HG03354 (cell line): ENCODE data around the gene NIT2.
"Not testable (repeated sequence)": the region's sequence is repeated elsewhere in the genome, so short reads cannot be mapped to it uniquely, and the experiment has no call there.

ENCODE experiments used
- ATAC-seq: cut with Tn5 transposase; IDR thresholded peaks from one replicate; pipeline ENCODE4 v1.9.1; 2021; ENCODE audit warnings: mild to moderate bottlenecking; ENCODE audit not compliant: unreplicated experiment, poor library complexity, severe bottlenecking

NIT2 gene

DNA sequence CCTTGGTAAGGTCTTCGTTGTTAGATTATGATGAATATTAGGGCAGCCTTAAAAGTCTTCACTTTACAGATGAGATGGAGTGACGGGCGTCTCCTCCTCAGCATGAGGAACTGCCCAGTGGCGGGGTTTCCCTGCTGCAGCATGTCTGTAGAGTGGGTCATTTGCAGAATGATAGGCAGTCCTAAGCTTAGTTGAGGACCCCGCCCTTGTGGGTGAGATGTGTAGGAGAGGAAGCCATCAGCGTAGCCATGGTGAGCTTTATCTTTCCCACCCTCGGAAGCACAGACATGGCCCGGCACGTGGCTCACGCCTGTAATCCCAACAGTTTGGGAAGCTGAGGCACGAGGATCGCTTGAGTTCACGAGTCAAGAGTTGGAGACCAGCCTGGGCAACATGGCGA lies 877 bp downstream of the NIT2 start:
- peak; percentile 43 for ATAC-seq

DNA sequence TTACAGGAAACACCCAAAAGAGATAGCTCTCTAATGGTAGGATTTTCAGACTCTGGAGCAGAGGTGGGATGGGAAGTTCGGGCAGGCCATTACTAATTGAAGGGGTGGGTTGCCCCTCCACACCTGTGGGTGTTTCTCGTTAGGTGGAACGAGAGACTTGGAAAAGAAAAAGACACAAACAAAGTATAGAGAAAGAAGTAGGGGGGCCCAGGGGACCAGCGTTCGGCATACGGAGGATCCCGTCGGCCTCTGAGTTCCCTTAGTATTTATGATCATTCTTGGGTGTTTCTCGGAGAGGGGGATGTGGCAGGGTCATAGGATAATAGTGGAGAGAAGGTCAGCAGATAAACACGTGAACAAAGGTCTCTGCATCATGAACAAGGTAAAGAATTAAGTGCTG lies 1.7 kb downstream of the NIT2 start:
- not testable (repeated sequence) for ATAC-seq

DNA sequence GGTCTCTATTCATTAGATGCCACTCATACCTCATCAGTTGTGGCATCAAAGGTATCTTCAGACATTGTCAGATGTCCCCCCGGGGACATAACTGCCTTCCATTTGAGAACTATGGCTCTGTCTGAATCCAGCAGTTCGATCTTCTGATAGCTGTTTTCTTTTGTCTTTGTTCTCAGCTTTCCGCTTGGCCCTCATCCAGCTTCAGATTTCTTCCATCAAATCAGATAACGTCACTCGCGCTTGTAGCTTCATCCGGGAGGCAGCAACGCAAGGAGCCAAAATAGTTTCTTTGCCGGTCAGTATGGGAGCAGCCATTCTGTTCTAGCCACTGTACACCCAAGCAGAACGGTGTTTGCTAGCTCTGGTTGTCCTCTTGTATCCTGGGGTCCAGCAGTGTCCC lies 4.4 kb downstream of the NIT2 start:
- no peak for ATAC-seq

DNA sequence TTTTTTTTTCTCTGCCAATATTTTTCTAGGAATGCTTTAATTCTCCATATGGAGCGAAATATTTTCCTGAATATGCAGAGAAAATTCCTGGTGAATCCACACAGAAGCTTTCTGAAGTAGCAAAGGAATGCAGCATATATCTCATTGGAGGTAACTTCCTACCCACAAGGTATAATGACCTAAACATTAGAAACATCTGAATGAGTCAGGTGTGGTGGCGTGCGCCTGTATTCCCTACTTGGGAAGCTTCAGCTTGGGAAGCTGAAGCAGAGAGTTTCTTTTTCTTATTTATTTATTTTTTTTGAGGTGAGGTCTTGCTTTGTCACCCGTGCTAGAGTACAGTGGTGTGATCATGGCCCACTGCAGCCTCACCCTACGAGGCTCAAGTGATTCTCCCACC lies 5.2 kb downstream of the NIT2 start:
- no peak for ATAC-seq

DNA sequence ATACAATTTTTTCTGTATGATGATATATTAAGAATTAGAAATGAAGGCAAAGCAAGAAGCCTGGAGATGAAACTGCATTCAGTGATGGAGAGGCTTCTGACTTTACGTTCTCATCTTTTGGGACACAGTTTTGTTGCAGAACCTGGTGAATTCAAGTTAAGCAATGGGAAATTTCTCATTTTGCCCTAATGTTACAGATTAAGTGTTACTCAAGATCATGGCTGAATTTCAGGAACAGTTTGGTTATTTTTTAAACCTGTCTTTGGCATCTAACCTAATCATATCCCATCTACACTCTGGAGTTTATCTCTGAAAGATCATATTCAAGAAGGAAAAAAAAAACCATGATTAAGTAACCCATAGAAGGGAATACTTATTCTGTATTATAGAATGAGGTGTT lies 6.0 kb downstream of the NIT2 start:
- ATAC-seq: no peak

DNA sequence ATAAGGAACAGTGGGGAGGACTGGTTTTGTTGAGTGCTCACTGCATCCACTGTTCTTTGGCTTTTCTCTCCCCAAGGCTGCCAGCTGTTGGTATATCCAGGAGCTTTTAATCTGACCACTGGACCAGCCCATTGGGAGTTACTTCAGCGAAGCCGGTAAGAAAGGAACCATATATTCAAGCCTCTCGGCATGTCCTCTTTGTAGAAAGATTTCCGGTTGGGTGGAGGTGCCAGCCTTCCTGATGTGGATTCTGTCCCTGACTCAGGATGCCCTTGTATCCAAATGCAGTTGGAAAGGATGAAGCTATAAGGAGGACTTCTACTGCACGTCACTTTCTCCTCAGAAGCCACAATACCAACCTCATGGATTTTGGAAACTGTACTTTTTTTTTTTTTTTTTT lies 14.2 kb downstream of the NIT2 start:
- no peak for ATAC-seq

DNA sequence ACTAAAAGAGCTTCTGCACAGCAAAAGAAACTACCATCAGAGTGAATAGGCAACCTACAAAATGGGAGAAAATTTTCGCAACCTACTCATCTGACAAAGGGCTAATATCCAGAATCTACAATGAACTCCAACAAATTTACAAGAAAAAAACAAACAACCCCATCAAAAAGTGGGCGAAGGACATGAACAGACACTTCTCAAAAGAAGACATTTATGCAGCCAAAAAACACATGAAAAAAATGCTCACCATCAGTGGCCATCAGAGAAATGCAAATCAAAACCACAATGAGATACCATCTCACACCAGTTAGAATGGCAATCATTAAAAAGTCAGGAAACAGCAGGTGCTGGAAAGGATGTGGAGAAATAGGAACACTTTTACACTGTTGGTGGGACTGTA lies 17.2 kb downstream of the NIT2 start:
- not testable (repeated sequence) for ATAC-seq

DNA sequence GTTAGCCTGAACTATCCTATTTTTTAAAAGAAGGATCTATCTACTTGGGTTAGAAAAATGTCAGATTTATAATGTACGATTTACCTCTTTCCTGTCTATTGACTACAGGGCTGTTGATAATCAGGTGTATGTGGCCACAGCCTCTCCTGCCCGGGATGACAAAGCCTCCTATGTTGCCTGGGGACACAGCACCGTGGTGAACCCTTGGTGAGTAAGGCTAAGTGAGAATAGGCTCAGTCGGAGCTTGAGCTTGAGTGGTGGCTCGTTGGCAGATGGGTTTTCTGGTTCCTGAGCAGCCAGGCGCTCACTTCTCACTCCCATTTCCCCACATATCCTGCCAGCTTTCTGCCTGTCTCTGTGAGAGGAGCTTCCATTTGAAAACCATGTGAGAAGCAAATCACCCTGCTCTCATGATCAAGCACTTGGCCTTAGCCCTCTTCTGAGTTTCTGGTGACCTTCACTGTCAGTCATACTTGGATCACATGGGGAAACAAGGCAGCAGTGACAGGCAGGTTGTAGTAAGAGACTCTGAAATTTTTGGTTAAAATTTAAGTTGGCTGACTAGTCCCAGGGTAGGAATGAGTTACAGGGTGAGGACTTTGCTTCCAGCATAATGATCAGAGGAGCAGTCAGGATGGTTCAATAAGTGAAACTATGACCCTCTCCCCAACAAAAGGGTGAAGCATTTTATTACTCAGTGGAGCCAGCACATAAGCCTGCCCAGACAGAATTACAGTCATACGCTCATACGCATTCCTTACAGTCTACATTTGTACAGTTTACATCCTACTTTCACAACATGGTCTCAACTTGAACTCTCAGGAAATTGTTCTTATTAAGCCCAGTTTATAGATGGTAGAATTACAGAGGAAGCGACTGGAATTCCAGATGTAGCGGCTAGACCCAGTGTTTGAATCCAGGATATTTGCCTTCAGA lies 18.0 kb downstream of the NIT2 start:
- ATAC-seq: no peak

DNA sequence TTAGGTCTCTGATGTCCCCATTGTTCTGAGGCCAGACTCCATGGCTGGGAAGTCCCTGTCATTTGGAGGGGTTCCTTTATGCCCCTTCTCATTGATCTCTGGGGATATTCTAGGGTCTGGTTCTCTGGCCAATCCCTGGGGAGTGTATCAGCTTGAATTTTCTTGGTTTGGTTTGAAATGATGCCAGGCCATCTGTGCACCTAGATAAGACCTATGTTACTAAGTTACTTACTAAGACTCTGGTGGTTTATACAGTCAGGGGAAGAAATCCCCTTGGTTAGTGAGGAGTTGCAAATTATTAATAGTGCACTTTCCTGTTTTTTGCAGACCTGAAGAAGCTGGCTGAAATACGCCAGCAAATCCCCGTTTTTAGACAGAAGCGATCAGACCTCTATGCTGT lies 20.3 kb downstream of the NIT2 start:
- peak; percentile 59 for ATAC-seq

DNA sequence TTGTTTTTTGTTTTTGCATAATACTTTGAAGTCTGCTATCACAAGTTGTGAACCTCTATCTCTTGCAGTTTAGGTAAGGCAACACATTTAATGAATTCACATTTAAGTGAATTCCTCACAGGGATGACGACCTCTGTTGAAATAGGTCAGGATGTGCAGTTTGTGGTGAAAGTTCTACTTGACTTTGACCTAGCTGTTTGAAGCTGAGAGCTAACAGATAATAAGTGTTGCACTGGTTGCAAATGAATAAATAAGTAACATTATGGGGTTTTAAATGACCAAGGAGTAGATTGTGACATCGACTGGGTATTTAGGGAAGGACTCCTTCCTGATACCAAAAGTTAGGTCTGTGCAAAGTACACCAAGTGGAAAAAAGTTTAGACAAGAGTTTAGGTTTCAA lies 23.9 kb downstream of the NIT2 start:
- ATAC-seq: no peak

DNA sequence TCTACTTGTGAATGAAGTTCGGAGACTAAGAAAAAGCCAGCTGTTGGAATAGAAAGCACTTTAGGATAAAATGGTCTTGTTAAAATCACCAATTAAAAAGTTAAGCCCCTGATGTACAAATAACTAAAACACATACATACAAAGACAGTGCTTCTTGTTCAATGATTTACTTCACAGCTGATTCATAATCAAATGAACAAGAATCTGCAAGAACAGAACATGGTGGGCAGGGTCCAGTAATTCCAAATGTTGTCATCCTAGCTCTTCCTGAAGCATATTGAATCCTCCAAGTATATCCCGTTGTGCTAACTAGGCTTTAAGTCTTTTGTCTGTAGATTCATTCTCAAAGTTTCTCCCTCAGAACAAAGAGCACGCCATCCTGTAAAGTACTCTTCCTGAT lies 24.5 kb downstream of the NIT2 start:
- no peak for ATAC-seq

DNA sequence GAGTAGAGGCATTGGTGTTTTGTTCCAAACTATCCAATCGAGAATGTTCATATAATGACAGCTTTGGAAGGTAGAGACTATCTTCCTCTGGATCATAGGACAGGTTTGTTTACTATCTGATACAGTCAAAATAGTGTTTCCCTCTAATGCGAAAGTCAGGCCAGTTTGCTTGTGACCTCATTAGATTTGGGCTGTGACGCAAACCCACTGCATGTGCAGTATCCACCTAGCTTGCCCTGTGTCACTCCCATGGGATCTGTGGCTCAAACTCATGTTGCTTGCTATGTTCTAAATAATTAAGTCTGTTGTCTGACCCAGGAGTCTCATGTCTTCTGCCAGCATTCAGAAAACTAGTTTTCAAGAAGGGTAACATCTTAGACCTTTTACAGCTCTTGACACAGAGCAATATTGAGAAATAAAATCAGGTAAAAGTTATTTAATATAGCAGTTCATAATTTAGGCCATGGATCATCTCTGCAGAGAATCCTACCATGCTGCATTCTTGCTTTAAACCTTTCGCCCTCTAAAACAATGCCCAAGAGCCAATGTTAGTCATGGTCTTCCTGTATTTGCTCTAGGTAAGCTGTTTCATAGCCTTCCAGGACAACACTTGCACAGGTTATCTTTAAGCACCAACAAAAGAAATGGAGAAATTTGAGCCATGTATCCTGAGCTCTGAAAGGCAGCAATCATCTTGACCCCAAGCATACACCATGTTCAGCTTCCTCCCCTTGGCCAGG lies 26.4 kb downstream of the NIT2 start:
- no peak for ATAC-seq

DNA sequence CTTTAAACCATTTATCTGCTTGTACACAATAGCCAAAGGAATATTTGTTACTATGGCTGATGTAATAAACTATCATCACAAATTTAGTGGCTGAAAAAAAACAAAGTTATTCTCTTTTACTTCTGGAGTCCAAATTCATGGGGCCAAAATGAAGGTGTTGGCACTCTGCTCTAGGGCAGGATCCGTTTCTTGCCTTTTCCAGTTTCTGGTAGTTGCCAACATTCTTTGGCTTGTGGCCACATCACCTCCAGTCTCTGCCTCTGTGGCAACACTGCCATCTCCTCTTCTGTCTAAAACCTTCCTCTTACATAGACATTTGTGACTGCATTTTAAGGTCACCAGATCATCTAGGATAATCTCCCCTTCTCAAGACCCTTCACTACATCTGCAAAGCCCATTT lies 27.3 kb downstream of the NIT2 start:
- no peak for ATAC-seq

DNA sequence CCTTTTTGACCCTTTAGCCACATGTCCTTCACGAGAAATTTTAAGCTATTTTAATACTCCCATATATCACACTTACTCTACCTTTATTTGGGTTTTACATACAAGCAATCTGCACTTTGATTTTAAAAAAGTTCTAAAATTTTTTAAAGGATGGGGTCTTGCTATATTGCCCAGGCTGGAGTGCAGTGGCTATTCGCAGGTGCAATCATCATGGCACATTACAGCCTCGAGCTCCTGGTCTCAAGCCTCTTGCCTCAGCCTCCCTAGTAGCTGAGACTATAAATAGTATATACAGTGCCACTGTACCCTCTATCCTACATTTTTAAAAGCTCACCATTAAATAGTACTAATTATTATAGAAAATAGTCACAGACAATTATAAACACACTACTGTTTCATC lies 29.9 kb downstream of the NIT2 start:
- no peak for ATAC-seq

DNA sequence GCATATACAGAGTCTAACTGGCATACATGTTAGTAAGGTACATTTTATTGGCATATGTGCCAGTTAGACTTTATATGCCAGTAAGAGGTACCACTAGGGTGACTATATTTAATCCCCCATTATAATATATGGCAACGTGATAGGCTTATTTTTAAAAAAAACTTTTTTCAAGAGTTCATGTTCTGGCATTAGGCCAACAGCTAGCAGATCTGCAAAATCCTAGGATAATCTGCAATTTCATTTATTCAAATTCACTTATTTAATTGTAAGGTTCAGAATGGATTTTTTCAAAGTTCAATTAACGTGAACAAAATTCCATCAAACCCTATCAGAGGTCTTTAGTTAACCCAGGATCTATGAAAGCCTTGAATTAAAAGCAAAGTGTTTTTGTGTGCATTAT lies 31.9 kb downstream of the NIT2 start:
- no peak for ATAC-seq

DNA sequence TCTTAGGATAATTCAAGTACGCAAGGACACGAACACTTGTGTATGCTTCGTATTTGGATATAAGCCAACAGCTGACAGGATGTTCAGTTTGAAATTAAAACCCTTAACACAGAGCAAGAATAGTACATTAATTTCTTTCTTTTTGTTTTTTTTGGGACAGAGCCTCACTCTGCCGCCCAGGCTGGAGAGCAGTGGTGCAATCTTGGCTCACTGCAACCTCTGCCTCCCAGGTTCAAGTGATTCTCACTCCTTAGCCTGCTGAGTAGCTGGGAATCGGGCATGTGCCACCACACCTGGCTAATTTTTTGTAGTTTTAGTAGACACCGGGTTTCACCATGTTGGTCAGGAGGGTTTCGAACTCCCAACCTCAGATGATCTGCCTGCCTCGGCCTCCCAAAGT lies 33.9 kb downstream of the NIT2 start:
- no peak for ATAC-seq

DNA sequence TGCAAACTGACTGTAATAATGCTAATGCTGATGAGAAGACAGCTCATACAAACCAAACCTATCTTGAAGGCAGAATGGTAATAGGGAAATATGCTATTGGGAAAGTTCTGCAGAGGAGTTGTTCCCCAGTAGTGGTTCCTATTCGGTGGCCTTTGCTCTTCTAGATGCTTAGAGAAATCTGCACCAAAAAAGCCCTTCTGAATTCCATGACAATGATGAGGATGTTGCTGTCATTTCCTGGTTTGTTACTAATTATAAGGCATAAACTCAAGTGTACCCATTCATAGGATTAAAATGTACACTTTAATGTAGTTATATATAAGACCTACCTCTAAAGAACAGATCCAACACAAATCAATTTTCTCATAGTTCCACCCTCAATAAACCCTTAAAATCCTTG lies 36.2 kb downstream of the NIT2 start:
- ATAC-seq: no peak

DNA sequence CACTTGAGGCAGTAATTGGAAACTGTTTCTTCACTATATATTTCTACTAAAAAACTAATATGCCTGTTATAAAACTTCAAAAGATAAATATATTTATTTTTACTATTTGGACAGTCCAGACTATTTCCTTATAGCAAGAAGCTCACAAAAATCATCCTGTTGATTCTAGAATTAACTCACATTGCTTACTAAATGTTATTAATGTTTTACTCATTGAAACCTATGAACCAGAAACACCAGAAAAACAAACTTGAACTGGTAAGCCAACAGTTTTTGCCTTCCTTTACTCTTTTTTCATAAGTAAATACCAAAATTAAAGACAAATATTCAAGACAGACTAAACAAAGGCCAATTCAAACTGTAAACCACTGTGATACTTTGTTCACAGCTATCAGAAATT lies 40.0 kb downstream of the NIT2 start:
- ATAC-seq: no peak

DNA sequence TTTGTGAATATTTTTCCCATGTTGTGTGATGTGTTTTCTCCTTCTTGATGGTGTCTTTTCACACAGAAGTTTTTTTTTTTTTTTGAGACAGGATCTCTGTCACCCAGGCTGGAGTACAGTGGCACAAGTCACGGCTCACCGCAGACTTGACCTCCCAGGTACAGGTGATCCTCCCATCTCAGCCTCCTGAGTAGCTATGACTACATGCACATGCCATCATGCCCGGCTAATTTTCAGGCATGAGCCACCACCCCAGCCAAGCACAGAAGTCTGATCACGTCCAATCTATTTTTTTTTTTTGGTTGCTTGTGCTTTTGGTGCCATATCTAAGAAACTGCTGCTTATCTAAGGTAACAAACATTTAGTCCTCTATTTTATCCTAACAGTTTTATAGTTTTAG lies 41.7 kb downstream of the NIT2 start:
- no peak for ATAC-seq

DNA sequence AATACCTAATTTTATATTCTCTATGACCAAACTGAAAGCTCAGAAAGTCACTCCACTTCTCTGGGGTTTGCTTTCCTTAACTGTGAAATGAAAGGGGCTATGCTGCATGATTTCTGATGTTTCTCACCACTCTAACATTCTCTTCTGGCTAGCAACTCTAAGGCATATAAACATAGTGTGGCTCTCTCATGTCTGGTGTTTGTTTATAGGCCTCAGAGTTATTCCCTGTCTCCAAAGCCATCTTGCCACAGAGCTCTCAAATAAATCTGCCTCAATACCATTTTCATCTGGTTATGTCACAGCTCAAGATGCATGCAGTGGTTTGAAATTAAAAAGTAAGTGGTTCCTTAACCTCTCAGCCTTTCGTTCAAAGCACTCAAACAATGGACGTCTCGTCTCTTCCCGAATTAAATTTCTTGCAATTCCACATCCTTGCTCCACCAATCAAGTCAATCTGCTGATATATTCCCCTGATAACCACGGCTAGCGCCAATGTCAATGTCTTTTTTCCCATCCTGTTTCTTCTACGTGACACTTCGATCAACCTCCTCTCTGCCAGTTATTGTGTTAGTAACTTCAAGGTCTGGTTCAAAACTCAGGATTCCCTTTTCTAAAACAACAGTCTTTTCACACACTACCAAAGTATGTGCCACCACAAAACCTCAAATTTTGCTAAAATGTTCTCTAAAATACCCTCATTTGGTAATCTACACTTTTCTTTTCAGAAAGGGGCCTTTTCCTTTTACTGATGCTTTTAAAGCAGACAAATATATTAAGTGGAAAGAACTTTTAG lies 50.4 kb downstream of the NIT2 start:
- no peak for ATAC-seq
